Stimulated activated naive CD8-positive, alpha-beta T cell treated with anti-CD3 and anti-CD28 coated beads, Interleukin-15, Interleukin-2, amounts not matched to agents 100 ng/mL and 50 ng/mL, for 24 hours (primary cell): ENCODE results near the gene CDC42.
"Not testable (repeated sequence)": the region's sequence is repeated elsewhere in the genome, so short reads cannot be mapped to it uniquely, and the experiment has no call there.

Source experiments
- H3K27ac Mint-ChIP-seq: one replicate; pipeline ENCODE4 v1.8.0; 2021; ENCODE audit warnings: mild to moderate bottlenecking, mixed read lengths
- H3K27me3 Mint-ChIP-seq: one replicate; pipeline ENCODE4 v1.8.0; 2021; ENCODE audit warnings: mixed read lengths
- H3K36me3 Mint-ChIP-seq: one replicate; pipeline ENCODE4 v1.8.0; 2021; ENCODE audit warnings: low read depth, mixed read lengths
- H3K4me1 Mint-ChIP-seq: one replicate; pipeline ENCODE4 v1.8.0; 2021; ENCODE audit warnings: low read depth, mixed read lengths
- H3K4me3 Mint-ChIP-seq: one replicate; pipeline ENCODE4 v1.8.0; 2021; ENCODE audit warnings: mild to moderate bottlenecking, mixed read lengths
- H3K9me3 Mint-ChIP-seq: one replicate; pipeline ENCODE4 v1.8.0; 2021; ENCODE audit warnings: mixed read lengths

Gene CDC42

DNA sequence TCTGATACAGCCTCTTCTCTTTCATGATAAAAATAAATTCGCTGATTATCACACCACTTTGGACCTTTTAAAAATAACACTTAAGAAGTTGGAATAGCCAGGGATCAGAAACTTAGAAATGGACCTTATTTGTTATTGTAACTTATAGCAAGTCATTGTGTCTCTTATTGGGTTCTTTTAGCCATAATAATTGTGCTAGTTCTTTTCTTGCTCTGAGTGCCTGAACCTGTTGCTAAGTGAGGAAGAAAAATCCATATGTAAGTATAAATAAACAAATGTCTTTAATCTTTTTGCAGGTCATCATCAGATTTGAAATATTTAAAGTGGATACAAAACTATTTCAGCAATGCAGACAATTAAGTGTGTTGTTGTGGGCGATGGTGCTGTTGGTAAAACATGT lies 25.6 kb downstream of the CDC42 start:
- Mint-ChIP-seq H3K36me3 (peaks cover 67% of the 10 kb centered on the region), H3K27ac (peak overlapping the region; percentile 43), H3K4me1 (peaks cover 84% of the 10 kb centered on the region), H3K4me3 (no peak overlapping the region), H3K27me3 (no peaks in the 10 kb centered on the region), H3K9me3 (no peaks in the 10 kb centered on the region)

DNA sequence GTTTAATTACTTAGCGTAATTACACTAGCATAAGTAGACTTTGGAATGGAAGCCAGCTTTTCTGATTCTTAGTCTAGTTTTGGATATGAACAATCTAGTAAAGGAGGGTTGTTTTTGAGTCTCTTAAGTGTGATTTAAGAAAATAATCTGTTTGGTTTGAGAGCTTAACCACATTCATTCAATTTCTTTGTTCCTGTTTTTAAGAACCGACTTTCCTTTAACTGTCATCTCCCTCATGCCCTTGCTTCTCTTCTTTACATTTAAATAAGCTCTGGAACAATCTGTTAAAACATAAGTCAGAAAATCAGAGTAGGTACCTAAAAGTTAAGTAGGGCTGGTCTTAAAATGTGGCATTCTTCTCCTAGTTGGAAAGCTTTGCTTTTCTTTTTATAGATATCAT lies 27.7 kb downstream of the CDC42 start:
- H3K27ac Mint-ChIP-seq = no peak overlapping the region
- H3K27me3 Mint-ChIP-seq = no peaks in the 10 kb centered on the region
- H3K4me1 Mint-ChIP-seq = peaks cover 84% of the 10 kb centered on the region
- no peak overlapping the region for H3K4me3 Mint-ChIP-seq
- no peaks in the 10 kb centered on the region for H3K9me3 Mint-ChIP-seq
- H3K36me3 Mint-ChIP-seq = peaks cover 66% of the 10 kb centered on the region

DNA sequence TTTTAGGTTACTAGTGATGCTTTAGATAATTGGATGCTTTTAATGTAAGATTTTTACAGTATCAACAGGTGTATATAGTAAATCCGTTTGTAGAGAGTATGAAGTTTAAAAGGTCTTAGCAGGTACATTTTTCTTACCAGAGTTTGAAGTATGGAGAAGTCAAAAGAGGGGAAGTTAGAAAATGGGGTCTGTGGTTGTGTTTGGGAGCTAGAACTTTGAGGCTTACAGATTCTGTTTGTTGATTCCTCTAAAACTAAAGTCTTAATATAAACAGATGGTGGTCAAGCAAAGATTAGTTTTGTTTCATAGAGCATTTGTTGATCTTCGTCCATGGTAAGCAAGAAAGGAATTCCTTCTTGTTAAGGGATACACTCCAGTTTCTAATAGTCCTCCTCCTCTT lies 35.8 kb downstream of the CDC42 start:
- peak overlapping the region; percentile 91 for H3K27ac Mint-ChIP-seq
- no peaks in the 10 kb centered on the region for H3K9me3 Mint-ChIP-seq
- H3K4me1 Mint-ChIP-seq = peaks cover 99% of the 10 kb centered on the region
- peaks cover 92% of the 10 kb centered on the region for H3K36me3 Mint-ChIP-seq
- no peak overlapping the region for H3K4me3 Mint-ChIP-seq
- no peaks in the 10 kb centered on the region for H3K27me3 Mint-ChIP-seq

DNA sequence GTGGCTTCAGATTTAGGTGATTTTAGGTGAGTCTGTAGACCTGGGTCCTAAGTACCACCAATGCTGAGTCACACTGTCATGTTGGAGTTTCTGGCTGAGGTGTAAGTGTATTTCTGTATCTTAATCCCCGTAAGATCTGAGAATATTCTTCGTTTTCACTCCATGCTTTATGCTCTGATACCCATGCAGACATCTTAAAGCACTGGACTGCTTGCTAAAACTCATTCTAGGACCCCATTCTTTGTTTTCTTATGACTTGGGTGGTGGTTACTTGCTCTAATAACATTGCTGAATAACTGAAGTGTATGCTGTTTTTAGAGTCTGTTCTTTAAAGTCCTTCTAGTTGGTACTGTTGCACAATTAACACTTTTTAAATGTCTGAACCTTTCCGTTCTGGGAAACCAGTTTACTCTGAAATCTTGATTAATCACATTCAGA lies 36.6 kb downstream of the CDC42 start:
- peak overlapping the region; percentile 66 for H3K4me3 Mint-ChIP-seq
- peaks cover 92% of the 10 kb centered on the region for H3K36me3 Mint-ChIP-seq
- peaks cover 97% of the 10 kb centered on the region for H3K4me1 Mint-ChIP-seq
- H3K27me3 Mint-ChIP-seq = no peaks in the 10 kb centered on the region
- H3K9me3 Mint-ChIP-seq = no peaks in the 10 kb centered on the region
- H3K27ac Mint-ChIP-seq = peak overlapping the region; percentile 91

DNA sequence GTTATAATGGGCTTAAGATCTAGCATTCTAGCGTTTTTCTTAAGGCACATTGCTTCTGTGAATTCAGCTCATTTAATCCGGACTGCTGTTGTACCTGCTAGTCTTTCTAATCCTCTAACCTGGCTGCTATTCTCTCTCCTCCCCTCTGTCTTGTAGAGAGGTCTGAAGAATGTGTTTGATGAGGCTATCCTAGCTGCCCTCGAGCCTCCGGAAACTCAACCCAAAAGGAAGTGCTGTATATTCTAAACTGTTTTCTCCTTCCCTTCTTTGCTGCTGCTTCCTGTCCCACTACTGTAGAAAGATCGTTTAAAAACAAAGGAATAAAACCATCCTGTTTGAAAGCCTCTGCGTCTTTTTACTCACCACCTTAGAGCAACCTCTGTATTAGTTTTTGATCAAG lies 37.3 kb downstream of the CDC42 start:
- H3K36me3 Mint-ChIP-seq = peaks cover 90% of the 10 kb centered on the region
- no peaks in the 10 kb centered on the region for H3K9me3 Mint-ChIP-seq
- H3K4me1 Mint-ChIP-seq = peaks cover 95% of the 10 kb centered on the region
- no peaks in the 10 kb centered on the region for H3K27me3 Mint-ChIP-seq
- peak overlapping the region; percentile 82 for H3K27ac Mint-ChIP-seq
- H3K4me3 Mint-ChIP-seq = peak overlapping the region; percentile 66

DNA sequence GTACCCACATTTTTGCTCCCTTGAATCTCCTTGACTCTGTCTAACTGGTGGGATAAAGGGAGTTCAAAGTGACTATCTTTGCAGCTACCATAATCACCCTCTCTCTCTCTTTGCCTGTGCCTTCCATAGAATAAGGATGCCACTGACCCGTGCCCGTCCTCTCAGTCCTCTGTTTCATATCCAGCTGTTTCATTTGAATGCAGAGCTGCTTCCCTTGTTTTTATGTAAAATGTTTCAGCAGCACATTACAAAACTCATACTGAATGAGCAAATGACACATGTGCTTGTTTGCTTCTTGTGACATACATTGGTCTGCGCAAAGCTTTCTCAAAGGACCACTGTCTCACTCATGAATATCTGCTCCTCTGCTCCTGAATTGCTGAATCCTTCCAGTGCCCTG lies 38.4 kb downstream of the CDC42 start:
- Mint-ChIP-seq H3K27me3 (no peaks in the 10 kb centered on the region), H3K36me3 (peaks cover 90% of the 10 kb centered on the region), H3K4me1 (peaks cover 89% of the 10 kb centered on the region), H3K9me3 (no peaks in the 10 kb centered on the region), H3K4me3 (peak overlapping the region; percentile 7), H3K27ac (peak overlapping the region; percentile 74)

DNA sequence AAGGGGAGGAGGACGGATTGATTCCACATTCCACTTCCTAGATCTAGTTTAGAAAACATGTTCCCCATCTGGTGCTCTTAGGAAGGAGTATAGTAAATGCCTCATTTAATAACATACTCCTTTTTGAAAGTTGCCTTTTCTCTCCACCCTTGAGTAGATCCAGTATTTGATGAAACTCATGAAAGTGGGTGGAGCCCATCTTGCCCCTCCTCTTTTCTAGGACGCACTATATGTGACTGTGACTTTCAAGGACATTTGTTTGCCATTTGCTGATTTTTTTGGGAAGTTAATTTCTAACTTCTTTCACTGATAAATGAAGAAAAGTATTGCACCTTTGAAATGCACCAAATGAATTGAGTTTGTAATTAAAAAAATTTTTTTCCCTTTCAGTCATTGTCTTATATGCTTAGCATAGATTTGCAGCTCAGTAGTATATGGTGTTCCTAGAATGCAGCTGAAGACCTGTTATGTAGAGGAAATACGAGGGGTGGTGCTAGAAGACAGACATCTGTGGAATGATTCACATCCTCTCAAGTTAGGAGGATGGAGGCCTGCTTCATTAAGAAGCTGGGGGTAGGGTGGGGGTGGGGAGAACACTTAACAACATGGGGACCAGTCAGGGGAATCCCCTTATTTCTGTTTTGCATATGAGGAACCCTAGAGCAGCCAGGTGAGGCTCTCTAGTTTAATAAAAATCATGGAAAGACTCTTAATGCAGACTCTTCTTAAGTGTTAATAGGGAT lies 39.7 kb downstream of the CDC42 start:
- not testable (repeated sequence) for H3K27me3 Mint-ChIP-seq, H3K4me3 Mint-ChIP-seq, H3K9me3 Mint-ChIP-seq
- peaks cover 89% of the 10 kb centered on the region for H3K36me3 Mint-ChIP-seq
- H3K4me1 Mint-ChIP-seq = peaks cover 84% of the 10 kb centered on the region
- peak overlapping the region; percentile 76 for H3K27ac Mint-ChIP-seq

DNA sequence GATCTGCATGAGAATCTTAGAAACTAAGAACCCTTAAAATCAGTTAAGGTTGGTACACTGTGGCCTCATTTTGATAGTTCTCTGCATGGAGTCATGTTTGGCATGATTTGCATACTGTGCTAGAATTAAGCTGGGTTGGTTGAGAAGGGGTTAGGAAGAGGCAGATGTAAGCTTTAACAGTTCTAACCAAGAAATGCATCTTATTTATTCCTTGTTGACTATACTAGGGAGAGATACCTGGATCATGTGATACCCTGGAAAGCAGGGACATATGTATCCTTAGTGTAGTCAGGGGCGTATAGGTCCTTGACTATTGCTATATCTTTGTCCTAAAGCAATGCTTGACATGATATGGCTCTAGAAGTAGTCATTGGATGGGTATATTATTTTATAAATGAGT lies 41.0 kb downstream of the CDC42 start:
- Mint-ChIP-seq H3K9me3 (no peaks in the 10 kb centered on the region), H3K36me3 (peaks cover 88% of the 10 kb centered on the region), H3K4me1 (peaks cover 80% of the 10 kb centered on the region), H3K4me3 (no peak overlapping the region), H3K27me3 (no peaks in the 10 kb centered on the region), H3K27ac (no peak overlapping the region)

DNA sequence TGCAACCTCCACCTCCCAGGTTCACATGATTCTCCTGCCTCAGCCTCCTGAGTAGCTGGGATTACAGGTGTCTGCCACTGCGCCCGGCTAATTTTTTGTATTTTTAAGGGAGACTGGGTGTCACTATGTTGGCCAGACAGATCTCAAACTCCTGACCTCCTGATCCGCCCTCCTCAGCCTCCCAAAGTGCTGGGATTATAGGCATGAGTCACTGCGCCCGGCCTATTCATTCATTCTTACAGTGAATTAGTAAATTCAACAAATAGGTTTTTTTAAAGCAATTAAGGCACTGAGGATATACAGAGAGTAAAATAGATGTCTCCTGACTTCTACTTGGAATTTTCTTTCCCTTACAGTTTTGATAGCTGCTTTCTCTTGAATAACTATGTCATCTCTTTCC lies 43.5 kb downstream of the CDC42 start:
- no peaks in the 10 kb centered on the region for H3K9me3 Mint-ChIP-seq
- peaks cover 71% of the 10 kb centered on the region for H3K4me1 Mint-ChIP-seq
- no peaks in the 10 kb centered on the region for H3K27me3 Mint-ChIP-seq
- peaks cover 82% of the 10 kb centered on the region for H3K36me3 Mint-ChIP-seq
- no peak overlapping the region for H3K4me3 Mint-ChIP-seq
- no peak overlapping the region for H3K27ac Mint-ChIP-seq

DNA sequence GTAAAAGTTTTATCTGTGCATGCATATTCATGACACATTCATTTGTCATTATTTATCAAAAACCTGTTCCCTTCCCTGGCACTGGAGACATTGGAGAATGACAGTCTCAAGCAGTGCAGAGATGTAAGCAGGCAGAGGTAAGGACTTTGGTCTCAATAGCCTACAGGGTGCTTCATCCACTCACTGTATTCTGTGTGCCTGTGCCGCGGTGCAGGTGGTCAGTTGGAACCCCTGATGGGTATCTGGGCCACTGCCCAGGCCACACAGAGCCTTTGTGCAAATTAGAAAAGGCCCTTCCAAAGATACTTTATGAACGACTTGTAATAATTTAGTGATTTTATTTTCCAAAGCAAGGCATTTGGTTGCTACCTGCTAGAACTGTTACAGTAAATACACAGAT lies 44.0 kb downstream of the CDC42 start:
- H3K4me1 Mint-ChIP-seq = peaks cover 71% of the 10 kb centered on the region
- peaks cover 82% of the 10 kb centered on the region for H3K36me3 Mint-ChIP-seq
- H3K4me3 Mint-ChIP-seq = no peak overlapping the region
- no peaks in the 10 kb centered on the region for H3K27me3 Mint-ChIP-seq
- H3K27ac Mint-ChIP-seq = no peak overlapping the region
- no peaks in the 10 kb centered on the region for H3K9me3 Mint-ChIP-seq

DNA sequence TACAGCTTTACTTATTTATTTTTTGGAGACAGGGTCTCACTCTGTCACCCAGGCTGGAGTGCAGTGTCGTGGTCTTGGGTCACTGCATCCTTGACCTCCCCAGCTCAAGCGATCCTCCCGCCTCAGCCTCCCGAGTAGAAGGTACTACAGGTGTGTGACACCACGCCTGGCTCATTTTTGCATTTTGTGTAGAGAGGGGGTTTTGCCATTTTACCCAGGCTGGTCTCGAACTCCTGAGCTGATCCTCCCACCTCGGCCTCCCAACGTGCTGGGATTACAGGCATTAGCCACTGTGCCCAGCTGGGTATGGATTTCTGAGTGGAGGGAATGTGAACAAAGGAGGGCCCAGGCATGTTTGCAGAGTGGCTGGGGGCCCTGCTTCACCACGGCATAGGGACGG lies 46.2 kb downstream of the CDC42 start:
- Mint-ChIP-seq H3K4me1 (peaks cover 65% of the 10 kb centered on the region), H3K4me3 (no peak overlapping the region), H3K36me3 (peaks cover 84% of the 10 kb centered on the region), H3K9me3 (no peaks in the 10 kb centered on the region), H3K27ac (no peak overlapping the region), H3K27me3 (no peaks in the 10 kb centered on the region)

DNA sequence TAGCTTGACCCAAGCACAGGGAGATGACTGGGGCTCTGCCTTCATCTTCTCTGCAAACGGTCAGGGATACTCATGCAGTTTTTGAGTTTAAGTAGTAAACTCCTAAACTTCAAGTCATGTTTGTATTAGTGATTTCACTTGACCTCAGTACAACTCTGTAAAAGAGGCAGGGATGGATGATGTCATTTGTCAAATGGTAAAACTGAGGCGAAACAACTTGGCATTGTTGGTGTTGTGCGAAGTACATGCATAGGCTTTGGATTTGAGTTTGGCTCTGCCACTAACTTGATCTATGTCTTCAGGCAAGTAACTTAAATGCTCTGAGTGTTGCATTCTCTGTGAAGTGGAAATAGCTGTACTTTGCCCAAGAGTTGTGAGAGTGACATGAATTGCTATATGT lies 47.7 kb downstream of the CDC42 start:
- Mint-ChIP-seq H3K36me3 (peaks cover 87% of the 10 kb centered on the region), H3K4me3 (no peak overlapping the region), H3K4me1 (peaks cover 71% of the 10 kb centered on the region), H3K27ac (peak overlapping the region; percentile 24), H3K9me3 (no peaks in the 10 kb centered on the region), H3K27me3 (no peaks in the 10 kb centered on the region)

DNA sequence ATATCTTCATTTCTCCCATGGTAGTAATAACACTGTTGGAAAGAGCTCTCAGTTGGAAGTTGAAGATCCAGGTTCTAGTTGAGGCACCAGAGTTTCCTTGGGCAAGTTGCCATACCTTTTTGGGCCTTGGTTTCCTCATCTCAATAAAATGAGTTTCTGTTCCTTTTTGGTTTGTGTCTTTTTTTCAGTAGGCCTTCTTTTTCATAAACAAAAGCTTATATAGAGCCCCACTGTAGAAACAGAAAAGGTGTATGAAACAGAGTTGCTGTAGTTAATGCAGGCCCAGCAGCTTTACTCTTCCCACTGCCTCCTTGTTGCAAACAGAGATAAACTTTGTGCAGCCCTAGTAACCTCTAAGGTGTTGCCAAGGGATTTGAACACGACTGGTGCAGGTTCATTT lies 48.7 kb downstream of the CDC42 start:
- Mint-ChIP-seq H3K27me3 (no peaks in the 10 kb centered on the region), H3K36me3 (peaks cover 89% of the 10 kb centered on the region), H3K4me3 (no peak overlapping the region), H3K9me3 (no peaks in the 10 kb centered on the region), H3K27ac (peak overlapping the region; percentile 61), H3K4me1 (peaks cover 77% of the 10 kb centered on the region)

DNA sequence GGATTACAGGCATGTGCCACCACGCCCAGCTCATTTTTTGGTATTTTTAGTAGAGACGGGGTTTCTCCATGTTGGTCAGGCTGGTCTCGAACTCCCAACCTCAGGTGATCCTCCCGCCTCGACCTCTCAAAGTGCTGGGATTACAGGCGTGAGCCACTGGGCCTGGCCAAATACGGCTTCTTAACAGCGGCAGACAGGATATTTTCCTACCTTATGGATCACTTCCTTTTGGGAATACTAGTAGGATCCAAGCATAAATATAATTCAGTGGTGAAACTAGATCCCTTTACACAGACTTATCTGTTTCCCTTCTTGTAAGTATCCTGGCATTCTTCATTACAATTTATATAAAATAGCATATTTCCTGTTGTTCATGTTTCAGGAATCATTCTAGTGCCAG lies 49.5 kb downstream of the CDC42 start:
- H3K27me3 Mint-ChIP-seq = no peaks in the 10 kb centered on the region
- no peak overlapping the region for H3K27ac Mint-ChIP-seq
- no peak overlapping the region for H3K4me3 Mint-ChIP-seq
- no peaks in the 10 kb centered on the region for H3K9me3 Mint-ChIP-seq
- peaks cover 77% of the 10 kb centered on the region for H3K4me1 Mint-ChIP-seq
- peaks cover 88% of the 10 kb centered on the region for H3K36me3 Mint-ChIP-seq

DNA sequence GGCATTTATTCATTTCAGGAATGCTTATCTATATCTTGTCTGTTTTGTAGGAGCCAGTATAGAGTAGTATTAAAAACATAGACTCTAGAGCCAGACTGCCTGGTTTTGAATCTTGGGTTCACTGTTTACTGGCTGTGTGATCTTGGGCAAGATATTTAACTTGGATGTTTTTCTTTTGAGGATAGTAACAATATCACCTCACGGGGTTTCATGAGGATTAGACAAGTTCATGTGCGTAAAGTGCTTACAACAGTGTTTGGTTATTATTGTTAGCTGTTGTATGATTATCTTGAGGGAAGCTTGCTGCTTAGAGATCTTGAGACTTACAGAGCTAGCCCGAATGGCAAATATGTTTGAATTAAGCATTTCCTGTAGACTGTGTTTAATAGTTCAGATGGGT lies 50.2 kb downstream of the CDC42 start:
- no peak overlapping the region for H3K4me3 Mint-ChIP-seq
- H3K9me3 Mint-ChIP-seq = no peaks in the 10 kb centered on the region
- H3K36me3 Mint-ChIP-seq = peaks cover 80% of the 10 kb centered on the region

DNA sequence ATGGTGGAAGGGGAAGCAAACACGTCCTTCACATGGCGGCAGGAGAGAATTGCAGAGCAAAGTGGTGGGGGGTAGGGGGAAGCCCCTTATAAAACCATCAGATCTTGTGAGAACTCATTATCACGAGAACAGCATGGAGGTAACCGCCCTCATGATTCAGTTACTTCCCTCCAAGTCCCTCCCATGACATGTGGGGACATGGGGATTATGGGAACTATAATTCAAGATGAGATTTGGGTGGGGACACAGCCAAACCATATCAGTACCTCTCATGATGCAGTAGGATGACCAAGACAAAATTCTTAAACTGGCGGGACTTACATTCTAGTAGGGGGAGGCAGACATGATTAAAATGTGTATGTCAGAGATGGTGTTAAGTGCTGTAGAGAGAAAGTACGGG lies 51.6 kb downstream of the CDC42 start:
- no peaks in the 10 kb centered on the region for H3K9me3 Mint-ChIP-seq
- H3K27ac Mint-ChIP-seq = peak overlapping the region; percentile 77
- peaks cover 81% of the 10 kb centered on the region for H3K36me3 Mint-ChIP-seq
- H3K4me3 Mint-ChIP-seq = peak overlapping the region; percentile 15
- H3K27me3 Mint-ChIP-seq = no peaks in the 10 kb centered on the region
- H3K4me1 Mint-ChIP-seq = peaks cover 68% of the 10 kb centered on the region

More for the DNA sequence above, 50.2 kb downstream of the CDC42 start:
- Mint-ChIP-seq H3K27me3 (no peaks in the 10 kb centered on the region), H3K4me1 (peaks cover 72% of the 10 kb centered on the region), H3K27ac (peak overlapping the region; percentile 77)
